Left lung (tissue), 10 donors: ENCODE data around the gene TEX54. TPM values are rescaled to one million over a fixed set of nuclear protein-coding genes. Genes with fewer than 3 reads are reported as not detected.

ENCODE experiments used
- ATAC-seq: fragments of 200-7000 bp; cut with Tn5 transposase; one replicate; pipeline ENCODE4 v1.9.1; 2020; ENCODE audit warnings: moderate library complexity
- DNase-seq, 4 donors: peaks; one replicate each; pipeline ENCODE4 v3.0.0-alpha.2; 2013 to 2020
- H3K27ac ChIP-seq, 2 donors: fragments of 200-600 bp; sonication (generic) in 1 of 2; one replicate each; pipeline versions ENCODE4 v1.5.0 to v1.8.0; 2020 to 2021
- H3K27me3 ChIP-seq, 2 donors: fragments of 200-600 bp; sonication (generic) in 1 of 2; one replicate each; pipeline versions ENCODE4 v1.5.0 to v1.8.0; 2020 to 2021
- H3K36me3 ChIP-seq, 2 donors: fragments of 200-600 bp; sonication (generic) in 1 of 2; one replicate each; pipeline versions ENCODE4 v1.5.0 to v1.8.0; 2020 to 2021
- H3K4me1 ChIP-seq, 2 donors: fragments of 200-600 bp; one replicate each; pipeline ENCODE4 v1.8.0; 2021
- H3K4me3 ChIP-seq, 2 donors: fragments of 200-600 bp; sonication (generic) in 1 of 2; one replicate each; pipeline versions ENCODE4 v1.5.0 to v1.8.0; 2020 to 2021; ENCODE audit warnings: mild to moderate bottlenecking in 1 of 2
- H3K9me3 ChIP-seq, 2 donors: fragments of 200-600 bp; sonication (generic) in 1 of 2; one replicate each; pipeline versions ENCODE4 v1.5.0 to v1.8.0; 2020 to 2021
- CTCF ChIP-seq, 2 donors: fragments of 200-600 bp; sonication (generic) in 1 of 2; IDR thresholded peaks; one replicate each; pipeline versions ENCODE4 v1.5.0 to v1.8.0; 2021; ENCODE audit warnings: antibody characterized with exemption in 2 of 2
- intact Hi-C, 2 donors: fragments of 100-400 bp; cut with DNase I; formaldehyde crosslinking; loops; one replicate each; pipeline versions ENCODE4 v1.11.2 to v1.14.2; 2022
- polyA plus RNA-seq, 6 donors: library from polyadenylated mRNA; unstranded; fragments of 120-200 nt; gene quantifications; one replicate each; pipeline ENCODE4 v1.2.1, GENCODE V29; 2013; ENCODE audit not compliant: insufficient read length in 6 of 6
- total RNA-seq, 2 donors: library from RNA; stranded (reverse); fragmentation: NEBNext Ultra II Directional; extraction: Animal tissue kit (Norgen Biotek cat#: 25700); gene quantifications; one replicate each; pipeline ENCODE4 v1.2.1, GENCODE V29; 2021
- donor health status: DM: no; HTN: yes; CAD: no.
- donor health status: DM: no; HTN: no; CAD: no.

Gene TEX54
- total and polyA plus RNA-seq, 8 donors = 0.36 to 0.69 TPM; not detected in 6

DNA sequence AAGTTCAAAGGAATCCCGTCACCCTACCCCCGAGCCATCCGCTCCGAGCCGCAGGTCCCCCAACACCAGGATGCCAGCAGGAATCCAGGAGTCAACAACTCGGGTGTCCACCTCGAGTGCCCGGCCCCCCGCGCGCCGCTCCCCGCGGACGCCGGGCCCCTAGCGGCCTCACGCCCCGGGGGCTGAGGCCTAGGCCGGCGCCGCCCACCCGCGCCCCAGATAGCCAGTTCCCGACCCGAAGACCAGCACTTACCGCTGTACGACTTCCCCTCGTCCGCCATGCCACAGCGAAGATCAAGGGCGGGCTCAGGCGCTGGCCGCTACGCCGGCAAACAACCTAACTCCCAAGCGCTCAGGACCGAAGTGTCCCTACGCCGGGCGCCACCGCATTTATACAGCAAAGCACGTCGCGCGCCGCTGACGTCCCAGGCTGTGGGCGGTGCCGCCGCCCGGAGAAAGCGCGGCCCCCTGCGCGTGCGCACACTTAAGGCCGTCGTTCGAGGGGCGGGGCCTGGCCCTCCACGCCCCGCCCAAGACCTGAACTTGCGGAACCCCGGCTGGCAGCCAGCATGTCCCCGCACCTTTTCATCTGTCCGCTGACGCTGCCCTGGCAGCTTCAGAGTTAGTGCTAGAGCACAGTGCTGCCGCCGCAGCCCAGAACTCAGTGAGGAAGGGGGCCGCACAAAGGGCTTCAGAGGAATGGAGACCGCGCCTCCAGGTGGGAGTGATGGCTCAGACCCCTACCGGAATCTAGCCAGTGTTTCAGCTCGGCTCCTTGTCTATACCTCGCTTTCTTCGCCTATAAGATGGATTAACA lies 27.4 kb downstream of the TEX54 start, which contains the start of gene NXF1:
Gene NXF1 (minus strand): TSS at position 365 of the 817 bp plus-strand sequence. CDS start 84 bp downstream, at position 281.
- H3K27ac ChIP-seq = peak within 1 kb of the TSS; percentile 93 to 94
- intact Hi-C loops = no loop called here
- DNase-seq = peak; percentile 95 to 98 (median 98)
- no peaks in the 10 kb centered on the region for H3K9me3 ChIP-seq
- peak; percentile 95 for ATAC-seq
- H3K4me1 ChIP-seq = peaks cover 8 to 48% of the 10 kb centered on the region in 2 donors
- H3K36me3 ChIP-seq = peaks cover 0 to 35% of the 10 kb centered on the region in 2 donors
- peak in 1 of 2 donors; percentile 21 for TF ChIP-seq CTCF (IDR thresholded peaks at IDR 0.05)
- no peaks in the 10 kb centered on the region for H3K27me3 ChIP-seq
- peak within 1 kb of the TSS; percentile 85 to 90 for H3K4me3 ChIP-seq

DNA sequence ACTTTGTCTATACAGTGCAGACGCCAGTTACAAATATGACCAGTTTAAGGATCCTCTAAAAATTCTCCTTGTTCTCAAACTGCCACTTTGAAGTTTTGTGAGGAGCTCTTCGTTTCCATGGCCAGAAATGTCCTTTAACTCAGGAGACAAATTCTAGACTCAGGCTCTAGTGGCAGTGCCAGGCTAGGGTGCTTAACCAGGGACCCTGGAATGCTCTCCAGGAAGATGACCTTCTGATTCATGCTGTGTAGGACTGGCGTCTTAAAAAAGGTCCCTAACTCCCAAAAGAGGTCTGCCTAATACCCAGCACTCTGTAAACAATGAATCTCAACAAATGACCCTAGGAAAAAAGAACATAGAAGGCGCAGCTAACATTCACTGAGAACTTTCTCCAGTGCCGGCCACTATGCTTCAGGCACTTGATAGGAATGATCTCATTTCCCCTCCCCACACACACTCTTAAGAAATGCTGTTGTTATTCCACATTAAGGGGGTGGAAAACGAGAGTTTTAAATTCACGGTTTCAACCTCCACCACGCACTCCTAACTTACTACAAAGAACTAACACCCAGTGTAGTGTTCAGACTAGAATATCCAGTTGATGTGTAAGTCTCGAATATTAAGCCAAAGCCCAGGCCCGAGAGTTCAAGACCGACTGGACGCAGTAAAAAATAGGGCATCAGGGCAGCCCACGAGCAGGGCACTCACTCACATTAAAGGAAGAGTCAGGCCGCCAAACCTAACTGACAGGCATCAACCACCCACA lies 28.1 kb downstream of the TEX54 start:
- DNase-seq (no peak), ATAC-seq (peak; percentile 38)
- no peak for TF ChIP-seq CTCF (IDR thresholded peaks at IDR 0.05)

GRCh38 chr11:62801071-62801470 lies 31.6 kb downstream of the TEX54 start:
- Histone ChIP-seq H3K27ac (no peak overlapping the region), H3K27me3 (no peaks in the 10 kb centered on the region), H3K4me1 (peaks cover 8 to 24% of the 10 kb centered on the region in 2 donors), H3K9me3 (no peaks in the 10 kb centered on the region), H3K36me3 (peaks cover 0 to 77% of the 10 kb centered on the region in 2 donors), H3K4me3 (no peak overlapping the region)
- intact Hi-C loops = no loop called here
- no peak for TF ChIP-seq CTCF (IDR thresholded peaks at IDR 0.05)
- ATAC-seq (no peak), DNase-seq (no peak)

More for the DNA sequence above, 28.1 kb downstream of the TEX54 start:
- Histone ChIP-seq H3K27ac (peak overlapping the region; percentile 93 to 94), H3K9me3 (no peaks in the 10 kb centered on the region), H3K27me3 (no peaks in the 10 kb centered on the region), H3K4me1 (peaks cover 8 to 48% of the 10 kb centered on the region in 2 donors), H3K4me3 (peak overlapping the region; percentile 85 to 90), H3K36me3 (peaks cover 0 to 43% of the 10 kb centered on the region in 2 donors)
- intact Hi-C loops = no loop called here

DNA sequence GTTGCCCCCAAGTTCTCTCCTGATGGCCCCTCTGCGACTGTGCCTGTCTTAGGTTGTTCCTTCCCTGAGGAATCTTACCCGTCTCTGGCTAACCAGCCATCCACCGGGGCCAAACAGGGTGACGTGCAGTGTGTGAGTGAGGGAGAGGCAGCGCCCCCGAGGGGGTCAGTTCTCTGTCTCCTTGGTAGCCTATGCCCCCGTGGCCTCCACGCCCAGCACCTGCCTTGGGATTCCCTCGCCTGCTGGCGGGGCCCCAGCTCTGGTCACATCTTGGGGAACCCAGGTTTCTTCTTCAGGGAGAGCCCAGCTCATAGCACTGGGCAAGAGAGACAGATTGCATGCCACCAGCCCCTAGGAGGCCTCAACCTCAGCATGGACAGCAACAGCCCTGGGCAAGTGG lies 33.2 kb downstream of the TEX54 start:
- Histone ChIP-seq H3K4me3 (no peak overlapping the region), H3K4me1 (peaks cover 8 to 15% of the 10 kb centered on the region in 2 donors), H3K27me3 (no peaks in the 10 kb centered on the region), H3K27ac (no peak overlapping the region), H3K9me3 (no peaks in the 10 kb centered on the region), H3K36me3 (peaks cover 0 to 93% of the 10 kb centered on the region in 2 donors)
- DNase-seq (no peak), ATAC-seq (no peak)
- intact Hi-C loops = loop anchor here in 1 of 2 donors (10.0 kb wide), 1 partner anchor 55 kb away; no protein-coding TSS in a partner anchor
- TF ChIP-seq CTCF (IDR thresholded peaks at IDR 0.05) = no peak
